Measurements from ENCODE around the gene HSP90B1.

- no peak for TF ChIP-seq YY1 (IDR thresholded peaks at IDR 0.05; ENCODE audit: insufficient read depth, insufficient replicate concordance, low read depth, low read length)
- no peak for TF ChIP-seq PBX3 (CRISPR knock-in tag; IDR thresholded peaks at IDR 0.05; ENCODE audit: borderline replicate concordance)
These were observed 32.3 kb downstream of the HSP90B1 start for GRCh38 chr12:103962493-103962892.
